Measurements from ENCODE around the gene CPOX.
"Not testable (repeated sequence)": the region's sequence is repeated elsewhere in the genome, so short reads cannot be mapped to it uniquely, and the experiment has no call there.

CPOX gene

GRCh38 chr3:98593046-98593936 is at the start of gene CPOX:
Gene CPOX, minus strand, starts transcription at chr3:98593611. Its CDS starts 107 bp downstream, at chr3:98593504.
- DNase-seq (ENCODE audit: low read depth, low spot score) = no peak

DNA sequence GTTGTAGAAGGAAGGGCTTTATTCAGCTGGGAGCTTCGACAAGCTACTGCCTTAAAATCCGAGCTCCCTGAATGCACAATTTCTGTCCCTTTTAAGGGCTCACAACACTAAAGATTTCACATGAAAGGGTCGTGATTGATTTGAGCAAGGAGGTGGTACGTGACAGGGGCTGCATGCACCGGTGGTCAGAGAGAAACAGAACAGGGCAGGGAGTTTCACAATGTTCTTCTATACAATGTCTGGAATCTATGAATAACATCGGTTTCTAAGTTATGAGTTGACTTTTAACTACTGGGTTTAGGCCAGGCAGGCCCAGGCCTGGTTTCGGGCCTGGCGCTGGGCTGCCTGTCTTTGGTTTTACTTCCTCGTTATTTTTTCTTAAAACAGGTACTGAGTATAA is 49.4 kb upstream of the CPOX start:
- not testable (repeated sequence) for DNase-seq (ENCODE audit: low read depth, low spot score)

DNA sequence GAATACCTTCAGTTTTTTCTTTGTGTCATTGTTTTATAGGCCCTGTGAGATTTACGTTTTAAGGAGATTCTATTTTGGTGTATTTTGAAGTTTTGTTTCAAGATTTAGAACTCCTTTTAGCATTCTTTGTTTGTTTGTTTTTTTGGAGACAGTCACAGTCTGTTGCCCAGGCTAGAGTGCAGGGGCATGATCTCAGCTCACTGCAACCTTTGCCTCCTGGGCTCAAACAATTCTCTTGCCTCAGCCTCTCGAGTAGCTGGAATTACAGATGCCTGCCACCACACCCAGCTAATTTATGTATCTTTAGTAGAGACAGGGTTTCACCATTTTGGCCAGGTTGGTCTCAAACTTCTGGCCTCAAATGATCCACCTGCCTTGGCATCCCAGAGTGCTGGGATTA is 48.3 kb upstream of the CPOX start:
- not testable (repeated sequence) for DNase-seq (ENCODE audit: low read depth, low spot score)

- not testable (repeated sequence) for DNase-seq (ENCODE audit: low read depth, low spot score)
Measured at GRCh38 chr3:98638515-98638914, 45.1 kb upstream of the CPOX start.

DNA sequence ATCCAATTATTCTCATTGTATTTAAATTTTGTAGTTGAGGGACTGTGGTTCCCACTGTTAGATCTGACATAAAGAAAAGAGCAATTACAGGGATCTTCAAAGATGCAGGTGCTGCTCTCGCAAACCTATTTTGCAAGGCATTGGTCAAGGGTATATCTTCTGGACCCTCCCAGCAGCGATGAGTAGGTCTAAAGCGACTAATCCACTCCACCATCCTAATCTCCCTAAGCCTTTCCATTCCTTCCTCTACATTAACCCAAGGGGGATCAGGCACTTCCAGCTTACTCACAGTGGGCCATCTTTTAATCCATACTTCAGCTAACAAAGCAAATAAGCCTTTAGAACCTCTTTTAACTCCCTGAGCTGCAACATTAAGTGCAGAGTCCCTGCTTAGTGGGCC is 37.0 kb upstream of the CPOX start:
- DNase-seq (ENCODE audit: low read depth, low spot score) = no peak

- DNase-seq (ENCODE audit: low read depth, low spot score) = no peak
Measured at GRCh38 chr3:98628317-98628716, 34.9 kb upstream of the CPOX start.

GRCh38 chr3:98626151-98626550 is 32.7 kb upstream of the CPOX start:
- no peak for DNase-seq (ENCODE audit: low read depth, low spot score)

DNA sequence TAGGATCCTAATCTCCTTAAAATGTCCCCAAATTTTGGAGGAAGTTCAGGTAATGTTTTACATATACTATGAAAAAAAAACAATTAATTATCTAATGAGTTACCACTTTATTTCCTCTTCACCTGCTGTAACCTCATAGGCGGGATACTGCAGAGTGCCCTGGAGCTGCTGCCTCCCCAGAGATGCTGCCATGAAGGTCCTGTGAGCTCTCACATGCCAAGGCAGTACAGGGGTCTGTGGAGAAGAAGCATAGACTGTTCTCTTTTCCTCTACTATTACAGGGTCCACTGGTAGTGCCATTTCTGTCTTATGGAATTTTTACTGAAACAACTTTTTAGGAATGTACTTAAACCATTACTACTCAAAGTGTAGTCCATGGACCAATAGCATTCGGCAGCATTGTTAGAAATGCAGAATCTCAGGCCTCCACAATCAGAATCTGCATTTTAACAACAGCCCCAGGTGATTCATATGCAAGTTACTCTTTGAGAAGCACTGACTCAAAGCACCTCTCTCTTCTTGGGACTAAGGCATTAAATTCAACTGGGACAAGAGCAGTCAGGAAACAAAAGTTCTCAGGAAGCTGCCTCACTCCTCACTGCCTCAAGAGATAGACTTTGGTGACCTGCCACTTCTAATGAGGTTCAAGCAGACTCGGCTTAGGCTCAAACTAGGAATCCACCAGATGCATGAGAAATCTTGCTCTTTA is 30.3 kb upstream of the CPOX start:
- DNase-seq (ENCODE audit: low read depth, low spot score) = no peak

- no peak for DNase-seq (ENCODE audit: low read depth, low spot score)
Measured at GRCh38 chr3:98617841-98618240, 24.4 kb upstream of the CPOX start.

- DNase-seq (ENCODE audit: low read depth, low spot score) = no peak
Measured at GRCh38 chr3:98613616-98614015, 20.2 kb upstream of the CPOX start.

DNA sequence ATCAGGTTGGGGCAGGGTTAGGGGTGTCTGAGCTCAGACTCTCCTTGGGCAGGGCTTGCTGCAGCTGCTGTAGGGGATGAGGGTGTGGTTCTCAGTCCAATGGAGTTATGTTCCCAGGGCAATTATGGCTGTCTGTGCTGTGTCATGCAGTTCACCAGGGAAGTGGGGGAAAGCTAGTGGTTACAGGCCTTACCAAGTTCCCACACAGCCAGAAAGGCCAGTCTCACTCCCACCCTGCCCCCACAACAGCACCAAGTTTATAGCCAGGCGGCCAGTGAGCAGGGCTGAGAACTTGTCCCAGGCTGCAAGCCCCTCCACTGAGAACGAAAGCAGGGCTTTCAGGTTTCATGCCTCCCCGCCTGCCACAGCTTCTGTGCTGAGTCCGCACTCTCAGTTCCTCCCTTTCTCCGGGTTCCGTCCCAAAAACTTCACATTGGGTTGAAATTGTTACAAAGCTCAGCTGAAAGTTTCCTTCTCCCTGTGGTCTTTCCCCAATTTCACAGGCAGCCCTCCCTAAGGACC is 19.6 kb upstream of the CPOX start:
- no peak for DNase-seq (ENCODE audit: low read depth, low spot score)

DNA sequence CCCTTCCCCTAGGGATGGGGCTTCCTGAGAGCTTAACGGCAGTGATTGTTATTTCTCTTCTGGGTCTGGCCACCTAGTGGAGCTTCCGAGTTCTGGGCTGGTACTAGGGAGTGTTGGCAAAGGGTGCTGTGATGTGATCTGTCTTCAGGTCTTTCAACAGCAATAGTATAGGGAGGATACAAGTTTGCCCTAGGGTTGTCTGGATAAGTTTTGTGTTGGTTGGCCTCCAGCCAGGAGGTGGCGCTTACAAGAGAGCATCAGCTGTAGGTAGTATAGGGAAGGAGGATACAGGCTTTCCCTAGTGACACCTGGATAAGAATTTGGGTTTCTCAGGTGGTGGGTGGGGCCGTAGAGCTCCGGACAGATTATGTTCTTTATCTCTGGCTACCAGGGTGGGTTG is 19.2 kb upstream of the CPOX start:
- DNase-seq (ENCODE audit: low read depth, low spot score) = no peak

DNA sequence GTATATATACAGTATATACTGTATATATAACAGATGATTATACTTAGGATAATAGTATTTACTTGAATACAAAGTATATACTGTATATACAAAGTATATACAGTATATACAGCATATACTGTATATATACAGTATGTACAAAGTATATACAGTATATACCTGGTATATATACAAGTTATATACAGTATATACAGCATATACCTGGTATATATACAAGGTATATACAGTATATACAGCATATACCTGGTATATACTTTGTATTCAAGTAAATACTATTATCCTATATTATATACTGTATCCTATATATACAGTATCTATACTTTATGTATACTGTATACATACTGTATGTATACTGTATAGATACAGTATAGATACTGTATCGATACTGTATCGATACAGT is 14.6 kb upstream of the CPOX start:
- DNase-seq (ENCODE audit: low read depth, low spot score) = no peak

DNA sequence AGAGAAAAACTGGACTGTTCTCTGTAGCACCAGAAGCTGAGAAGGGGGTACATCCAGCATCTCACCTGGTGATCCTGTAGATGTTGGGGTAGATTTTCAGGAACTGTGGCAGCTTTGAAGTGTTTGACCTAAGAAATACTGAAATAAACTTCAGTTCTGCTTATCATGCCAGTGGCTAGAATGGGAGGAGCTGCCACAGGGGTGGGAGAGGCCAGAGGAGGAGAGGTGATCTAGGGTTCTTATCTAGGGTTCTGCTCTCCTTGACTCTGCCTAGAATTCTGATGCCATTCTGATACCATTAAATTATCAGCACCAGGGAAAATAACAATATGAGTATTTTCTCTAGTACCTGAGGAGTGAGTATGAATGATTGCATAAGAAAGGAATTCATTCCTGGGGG is 10.2 kb upstream of the CPOX start:
- no peak for DNase-seq (ENCODE audit: low read depth, low spot score)

DNA sequence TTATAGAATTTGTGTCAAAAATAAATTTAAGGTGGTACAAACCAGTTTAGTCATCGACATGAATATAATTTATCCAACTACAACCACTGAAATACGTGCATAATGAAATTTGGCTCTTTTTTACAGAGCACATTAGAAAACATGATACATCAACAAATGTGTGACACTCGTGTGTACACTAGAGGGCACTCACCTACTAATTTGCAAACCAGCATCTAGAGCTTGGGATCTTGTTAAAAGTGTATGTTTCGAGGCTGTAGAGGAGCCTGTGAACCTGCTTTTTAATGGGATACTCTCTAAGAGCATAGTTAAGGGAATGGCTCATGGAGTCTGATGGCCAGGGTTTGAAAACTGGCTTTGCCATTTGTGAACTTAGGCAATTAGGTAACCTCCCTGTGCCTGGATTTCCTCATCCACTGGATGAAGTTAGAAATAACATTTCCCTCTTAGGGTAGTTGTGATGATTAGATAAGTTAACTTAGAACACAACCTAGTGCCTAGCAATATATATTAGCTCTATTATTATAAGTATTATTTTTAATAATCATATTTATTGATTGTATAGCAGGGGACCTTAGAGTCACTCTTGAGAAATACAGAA is 8.8 kb upstream of the CPOX start:
- no peak for DNase-seq (ENCODE audit: low read depth, low spot score)

DNA sequence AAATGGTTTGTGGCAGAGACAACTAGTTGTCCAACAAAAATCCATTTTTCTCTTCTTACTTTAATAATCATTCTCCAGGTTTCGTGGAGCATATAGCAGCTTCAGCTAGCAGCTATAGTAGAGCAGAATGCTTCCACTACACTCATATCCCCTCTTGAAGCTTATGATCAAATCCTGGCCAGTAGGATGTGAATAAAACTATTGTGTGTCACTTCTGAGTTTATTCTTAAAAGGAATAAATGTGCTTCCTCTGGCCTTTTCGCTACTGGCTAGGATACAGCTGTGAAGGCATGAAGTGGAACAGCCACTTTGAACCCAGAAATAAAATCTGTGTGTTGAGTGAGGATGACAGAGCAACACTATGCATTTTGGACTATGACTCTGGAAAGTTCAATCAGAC is 7.8 kb upstream of the CPOX start:
- DNase-seq (ENCODE audit: low read depth, low spot score) = no peak

- no peak for DNase-seq (ENCODE audit: low read depth, low spot score)
Measured at GRCh38 chr3:98600412-98601095, 7.1 kb upstream of the CPOX start.

- no peak for DNase-seq (ENCODE audit: low read depth, low spot score)
Measured at GRCh38 chr3:98599647-98600411, 6.4 kb upstream of the CPOX start.

DNA sequence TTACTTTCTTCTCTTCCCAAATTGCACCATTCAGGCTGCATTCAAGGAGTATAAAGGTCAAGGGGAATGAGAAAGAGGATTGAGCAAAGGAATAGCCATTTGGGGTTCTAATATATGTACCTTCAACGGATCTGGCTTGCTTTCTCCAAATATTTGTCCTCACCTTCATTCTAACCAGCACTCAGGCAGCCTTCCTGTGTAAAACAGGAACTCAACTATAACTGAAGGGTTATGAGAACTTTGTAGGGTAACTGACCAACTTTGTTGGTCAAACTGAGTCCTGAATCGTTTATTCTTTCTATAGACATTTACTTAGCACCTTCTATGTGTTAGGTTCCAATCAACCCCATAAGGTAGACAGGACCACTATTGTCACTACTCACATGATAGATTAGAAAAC is 5.1 kb upstream of the CPOX start:
- no peak for DNase-seq (ENCODE audit: low read depth, low spot score)

- DNase-seq (ENCODE audit: low read depth, low spot score) = no peak
Measured at GRCh38 chr3:98596541-98597500, 3.4 kb upstream of the CPOX start.

Data from brain pericyte (primary cell).